Activated CD4-positive, CD25-positive, alpha-beta regulatory T cell treated with anti-CD3 and anti-CD28 coated beads, Interleukin-2, amount 50 U/mL, for 72 hours (primary cell): ENCODE data around the gene PXN.
A peak's percentile ranks its signal among the peaks of the same experiment; 100 is the strongest.
"Not testable (repeated sequence)": the region's sequence is repeated elsewhere in the genome, so short reads cannot be mapped to it uniquely, and the experiment has no call there.

ENCODE experiments used
- DNase-seq: peaks from one replicate; pipeline ENCODE4 v3.0.0; 2021

The PXN gene

GRCh38 chr12:120204171-120204570 lies 61.4 kb downstream of the PXN start:
- DNase-seq, result no peak

GRCh38 chr12:120200364-120200800 lies 65.1 kb downstream of the PXN start:
- DNase-seq, result no peak

- DNase-seq, result no peak
Observed at GRCh38 chr12:120199595-120200306, 65.8 kb downstream of the PXN start.

GRCh38 chr12:120199025-120199424 lies 66.5 kb downstream of the PXN start:
- no peak for DNase-seq

GRCh38 chr12:120197542-120197887 lies 68.0 kb downstream of the PXN start:
- DNase-seq, result no peak

- DNase-seq, result not testable (repeated sequence)
Observed at GRCh38 chr12:120196817-120197541, 68.6 kb downstream of the PXN start.

- DNase-seq, result no peak
Observed at GRCh38 chr12:120196363-120196762, 69.2 kb downstream of the PXN start.

GRCh38 chr12:120194534-120195395 lies 70.8 kb downstream of the PXN start, which contains the start of gene GCN1:
GCN1 (minus strand) TSS chr12:120194715; CDS start chr12:120194697, 18 bp downstream.
- DNase-seq, result peak; percentile 94

- no peak for DNase-seq
Observed at GRCh38 chr12:120194226-120194533, 71.3 kb downstream of the PXN start.

- DNase-seq, result not testable (repeated sequence)
Observed at GRCh38 chr12:120193286-120193685, 72.2 kb downstream of the PXN start.

- no peak for DNase-seq
Observed at GRCh38 chr12:120190985-120191480, 74.5 kb downstream of the PXN start.

GRCh38 chr12:120190386-120190785 lies 75.1 kb downstream of the PXN start:
- DNase-seq, result no peak

GRCh38 chr12:120186654-120187053 lies 78.9 kb downstream of the PXN start:
- no peak for DNase-seq

GRCh38 chr12:120183211-120183631 lies 82.3 kb downstream of the PXN start:
- DNase-seq, result no peak

GRCh38 chr12:120181991-120182631 lies 83.4 kb downstream of the PXN start:
- DNase-seq, result no peak

- no peak for DNase-seq
Observed at GRCh38 chr12:120180975-120181374, 84.6 kb downstream of the PXN start.

- no peak for DNase-seq
Observed at GRCh38 chr12:120175537-120175936, 90.0 kb downstream of the PXN start.

- DNase-seq, result no peak
Observed at GRCh38 chr12:120175062-120175461, 90.5 kb downstream of the PXN start.

- no peak for DNase-seq
Observed at GRCh38 chr12:120172053-120172452, 93.5 kb downstream of the PXN start.

GRCh38 chr12:120170631-120171030 lies 94.9 kb downstream of the PXN start:
- DNase-seq, result no peak

GRCh38 chr12:120169946-120170345 lies 95.6 kb downstream of the PXN start:
- no peak for DNase-seq

GRCh38 chr12:120168337-120168736 lies 97.2 kb downstream of the PXN start:
- DNase-seq, result no peak

GRCh38 chr12:120167529-120168095 lies 97.9 kb downstream of the PXN start:
- no peak for DNase-seq
